ENCODE data around the gene HOPX. TPM values are rescaled to one million over a fixed set of nuclear protein-coding genes. Genes with fewer than 3 reads are reported as not detected.

HOPX gene
- total RNA-seq, 1 donor from 2014 or later, result 2.6 TPM

GRCh38 chr4:56653461-56654237, 27.4 kb downstream of the HOPX start:
- H3K36me3 Mint-ChIP-seq, result no peaks in the 10 kb centered on the region
- peaks cover 4% of the 10 kb centered on the region for H3K9me3 Mint-ChIP-seq
- H3K4me1 Mint-ChIP-seq, result peaks cover 23% of the 10 kb centered on the region
- H3K27ac Mint-ChIP-seq, result no peak overlapping the region
- no peak for DNase-seq (ENCODE audit: low spot score)
- no peak overlapping the region for H3K4me3 Mint-ChIP-seq
- H4K20me1 ChIP-seq (ENCODE audit: low read depth), result no peaks in the 10 kb centered on the region
- peaks cover 56% of the 10 kb centered on the region for H3K27me3 ChIP-seq
- peaks cover 25% of the 10 kb centered on the region for H3F3A ChIP-seq (ENCODE audit: low read depth)
- no peak overlapping the region for H3K4me2 ChIP-seq
- no peak overlapping the region for H3K27ac ChIP-seq
- TF ChIP-seq EZH2 (IDR thresholded peaks at IDR 0.05) (no peak), CTCF (IDR thresholded peaks at IDR 0.05) (no peak), EZH2phosphoT487 (IDR thresholded peaks at IDR 0.05) (no peak)
- no peak overlapping the region for H2AFZ ChIP-seq (replicated peaks)
- no peaks in the 10 kb centered on the region for H3K9me3 ChIP-seq (ENCODE audit: low read depth)
- no peak overlapping the region for H3K9ac ChIP-seq
- H3K79me2 ChIP-seq (ENCODE audit: low read depth), result no peaks in the 10 kb centered on the region
- peaks cover 31% of the 10 kb centered on the region for H3K4me1 ChIP-seq
- peaks cover 54% of the 10 kb centered on the region for H3K27me3 Mint-ChIP-seq (ENCODE audit: insufficient read depth, low read depth)
- no peak overlapping the region for H3K4me3 ChIP-seq
- H3K36me3 ChIP-seq, result no peaks in the 10 kb centered on the region

- Histone ChIP-seq H3K27me3 (peaks cover 41% of the 10 kb centered on the region), H3K4me3 (no peak overlapping the region), H3K79me2 (ENCODE audit: low read depth) (no peaks in the 10 kb centered on the region), H3K27ac (peak overlapping the region; percentile 58), H3K4me2 (peak overlapping the region; percentile 45), H3K9me3 (ENCODE audit: low read depth) (no peaks in the 10 kb centered on the region), H3F3A (ENCODE audit: low read depth) (peaks cover 25% of the 10 kb centered on the region), H3K36me3 (no peaks in the 10 kb centered on the region), H2AFZ (replicated peaks) (no peak overlapping the region), H3K4me1 (peaks cover 31% of the 10 kb centered on the region), H4K20me1 (ENCODE audit: low read depth) (no peaks in the 10 kb centered on the region), H3K9ac (no peak overlapping the region)
- no peaks in the 10 kb centered on the region for H3K36me3 Mint-ChIP-seq
- H3K27ac Mint-ChIP-seq, result no peak overlapping the region
- peaks cover 44% of the 10 kb centered on the region for H3K27me3 Mint-ChIP-seq (ENCODE audit: insufficient read depth, low read depth)
- DNase-seq (ENCODE audit: low spot score), result no peak
- H3K4me3 Mint-ChIP-seq, result no peak overlapping the region
- peaks cover 6% of the 10 kb centered on the region for H3K9me3 Mint-ChIP-seq
- peaks cover 23% of the 10 kb centered on the region for H3K4me1 Mint-ChIP-seq
- no peak for TF ChIP-seq EZH2phosphoT487 (IDR thresholded peaks at IDR 0.05)
- no peak for TF ChIP-seq EZH2 (IDR thresholded peaks at IDR 0.05)
- no peak for TF ChIP-seq CTCF (IDR thresholded peaks at IDR 0.05)
These were observed 28.9 kb downstream of the HOPX start for GRCh38 chr4:56652196-56652595.

GRCh38 chr4:56651056-56651350, 30.1 kb downstream of the HOPX start:
- no peak for DNase-seq (ENCODE audit: low spot score)
- Histone ChIP-seq H3K4me1 (peaks cover 31% of the 10 kb centered on the region), H3K4me3 (no peak overlapping the region), H3K27ac (no peak overlapping the region), H3K36me3 (no peaks in the 10 kb centered on the region), H3K4me2 (peak overlapping the region; percentile 48), H2AFZ (replicated peaks) (no peak overlapping the region), H3K27me3 (peaks cover 29% of the 10 kb centered on the region), H3K79me2 (ENCODE audit: low read depth) (no peaks in the 10 kb centered on the region), H3K9ac (no peak overlapping the region), H3K9me3 (ENCODE audit: low read depth) (no peaks in the 10 kb centered on the region), H3F3A (ENCODE audit: low read depth) (peaks cover 25% of the 10 kb centered on the region), H4K20me1 (ENCODE audit: low read depth) (no peaks in the 10 kb centered on the region)
- Mint-ChIP-seq H3K4me3 (no peak overlapping the region), H3K27me3 (ENCODE audit: insufficient read depth, low read depth) (peaks cover 33% of the 10 kb centered on the region), H3K36me3 (no peaks in the 10 kb centered on the region), H3K27ac (no peak overlapping the region), H3K9me3 (peaks cover 6% of the 10 kb centered on the region), H3K4me1 (peaks cover 19% of the 10 kb centered on the region)
- TF ChIP-seq EZH2phosphoT487 (IDR thresholded peaks at IDR 0.05) (no peak), EZH2 (IDR thresholded peaks at IDR 0.05) (no peak), CTCF (IDR thresholded peaks at IDR 0.05) (no peak)

Data from neural progenitor cell (in vitro differentiated cells).